ENCODE measurements around the gene NUP210L. TPM values are rescaled to one million over a fixed set of nuclear protein-coding genes. Genes with fewer than 3 reads are reported as not detected.

Gene NUP210L
- total and polyA plus RNA-seq, 2 of the 13 experiments (the other 11 are each of a cell fraction or from before 2014, with no cell fraction given), result not detected

DNA sequence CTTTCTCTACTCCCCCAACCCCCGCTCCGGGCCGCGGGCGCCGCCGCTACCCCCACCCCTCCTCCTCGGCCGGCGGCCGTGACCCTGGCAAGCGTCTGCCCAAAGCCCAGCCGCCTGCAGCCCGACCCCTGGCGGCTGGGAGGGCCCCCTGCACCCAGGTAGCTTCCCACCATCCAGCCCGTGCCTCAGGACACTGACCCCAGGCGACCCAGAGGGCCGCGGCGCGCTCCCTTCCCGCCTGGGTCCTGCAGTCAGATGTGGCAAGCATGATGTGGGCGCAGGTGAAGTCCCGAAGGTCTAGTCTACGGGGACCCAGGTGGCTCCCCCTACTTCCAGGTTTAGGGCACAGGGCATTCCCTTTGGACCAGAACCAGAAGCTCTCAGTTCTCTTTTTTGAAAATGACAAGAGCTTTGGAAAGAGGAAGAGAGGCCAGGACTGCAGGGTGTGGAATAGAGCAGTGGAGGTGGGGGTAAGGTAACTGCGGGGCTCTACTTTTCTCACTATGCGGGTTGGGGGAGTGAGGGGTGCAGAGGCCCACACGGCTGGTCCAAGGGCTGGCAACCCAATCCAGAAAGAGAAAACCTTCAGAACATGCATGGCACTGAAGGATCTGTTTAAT lies 208.1 kb downstream of the NUP210L start, which contains the start of gene DENND4B (continued):
- TF ChIP-seq MNT (IDR thresholded peaks at IDR 0.05) (no peak), MTA1 (CRISPR knock-in tag; IDR thresholded peaks at IDR 0.05; ENCODE audit: borderline replicate concordance) (peak; percentile 58; the same call in 1 of the 2 replicates), ZSCAN31 (CRISPR knock-in tag; IDR thresholded peaks at IDR 0.05; ENCODE audit: low read depth) (peak; percentile 21; the same call in 1 of the 2 replicates), TCF7L2 (IDR thresholded peaks at IDR 0.05; ENCODE audit: low read depth, low read length) (no peak), ZNF33B (CRISPR knock-in tag; IDR thresholded peaks at IDR 0.05) (no peak), XRCC5 (optimal IDR thresholded peaks at IDR 0.05; ENCODE audit: low read length) (peak; percentile 93), TBX2 (CRISPR knock-in tag; IDR thresholded peaks at IDR 0.05; ENCODE audit: borderline replicate concordance) (peak; percentile 71), ZNF44 (CRISPR knock-in tag; IDR thresholded peaks at IDR 0.05) (no peak), HNF4A (CRISPR knock-in tag; IDR thresholded peaks at IDR 0.05) (peak; percentile 35; the same call in 1 of the 2 replicates), ZNF121 (CRISPR knock-in tag; IDR thresholded peaks at IDR 0.05) (0 out of 2 replicates have a peak, but pooled peaks have one; percentile 38), EP300 (IDR thresholded peaks at IDR 0.05; ENCODE audit: low read depth in 2 of 2, low read length in 2 of 2) (0 out of 4 replicates have a peak, but pooled peaks of 1 of the 2 experiments have one; percentile 31), EP300 (CRISPR knock-in tag; IDR thresholded peaks at IDR 0.05; ENCODE audit: borderline replicate concordance) (no peak), FOXA3 (CRISPR knock-in tag; IDR thresholded peaks at IDR 0.05) (peak; percentile 49), RFXANK (CRISPR knock-in tag; IDR thresholded peaks at IDR 0.05) (no peak), MTERF4 (CRISPR knock-in tag; IDR thresholded peaks at IDR 0.05) (no peak), ZFP36L2 (CRISPR knock-in tag; IDR thresholded peaks at IDR 0.05) (0 out of 2 replicates have a peak, but pooled peaks have one; percentile 54), ZNF883 (CRISPR knock-in tag; IDR thresholded peaks at IDR 0.05; ENCODE audit: not compliant biosample characterization) (no peak), ONECUT2 (CRISPR knock-in tag; IDR thresholded peaks at IDR 0.05) (no peak), TSC22D2 (CRISPR knock-in tag; IDR thresholded peaks at IDR 0.05; ENCODE audit: borderline replicate concordance) (no peak), HDAC2 (CRISPR knock-in tag; IDR thresholded peaks at IDR 0.05) (peak; percentile 51; the same call in 1 of the 2 replicates)
- TF ChIP-seq, protein P1, sequence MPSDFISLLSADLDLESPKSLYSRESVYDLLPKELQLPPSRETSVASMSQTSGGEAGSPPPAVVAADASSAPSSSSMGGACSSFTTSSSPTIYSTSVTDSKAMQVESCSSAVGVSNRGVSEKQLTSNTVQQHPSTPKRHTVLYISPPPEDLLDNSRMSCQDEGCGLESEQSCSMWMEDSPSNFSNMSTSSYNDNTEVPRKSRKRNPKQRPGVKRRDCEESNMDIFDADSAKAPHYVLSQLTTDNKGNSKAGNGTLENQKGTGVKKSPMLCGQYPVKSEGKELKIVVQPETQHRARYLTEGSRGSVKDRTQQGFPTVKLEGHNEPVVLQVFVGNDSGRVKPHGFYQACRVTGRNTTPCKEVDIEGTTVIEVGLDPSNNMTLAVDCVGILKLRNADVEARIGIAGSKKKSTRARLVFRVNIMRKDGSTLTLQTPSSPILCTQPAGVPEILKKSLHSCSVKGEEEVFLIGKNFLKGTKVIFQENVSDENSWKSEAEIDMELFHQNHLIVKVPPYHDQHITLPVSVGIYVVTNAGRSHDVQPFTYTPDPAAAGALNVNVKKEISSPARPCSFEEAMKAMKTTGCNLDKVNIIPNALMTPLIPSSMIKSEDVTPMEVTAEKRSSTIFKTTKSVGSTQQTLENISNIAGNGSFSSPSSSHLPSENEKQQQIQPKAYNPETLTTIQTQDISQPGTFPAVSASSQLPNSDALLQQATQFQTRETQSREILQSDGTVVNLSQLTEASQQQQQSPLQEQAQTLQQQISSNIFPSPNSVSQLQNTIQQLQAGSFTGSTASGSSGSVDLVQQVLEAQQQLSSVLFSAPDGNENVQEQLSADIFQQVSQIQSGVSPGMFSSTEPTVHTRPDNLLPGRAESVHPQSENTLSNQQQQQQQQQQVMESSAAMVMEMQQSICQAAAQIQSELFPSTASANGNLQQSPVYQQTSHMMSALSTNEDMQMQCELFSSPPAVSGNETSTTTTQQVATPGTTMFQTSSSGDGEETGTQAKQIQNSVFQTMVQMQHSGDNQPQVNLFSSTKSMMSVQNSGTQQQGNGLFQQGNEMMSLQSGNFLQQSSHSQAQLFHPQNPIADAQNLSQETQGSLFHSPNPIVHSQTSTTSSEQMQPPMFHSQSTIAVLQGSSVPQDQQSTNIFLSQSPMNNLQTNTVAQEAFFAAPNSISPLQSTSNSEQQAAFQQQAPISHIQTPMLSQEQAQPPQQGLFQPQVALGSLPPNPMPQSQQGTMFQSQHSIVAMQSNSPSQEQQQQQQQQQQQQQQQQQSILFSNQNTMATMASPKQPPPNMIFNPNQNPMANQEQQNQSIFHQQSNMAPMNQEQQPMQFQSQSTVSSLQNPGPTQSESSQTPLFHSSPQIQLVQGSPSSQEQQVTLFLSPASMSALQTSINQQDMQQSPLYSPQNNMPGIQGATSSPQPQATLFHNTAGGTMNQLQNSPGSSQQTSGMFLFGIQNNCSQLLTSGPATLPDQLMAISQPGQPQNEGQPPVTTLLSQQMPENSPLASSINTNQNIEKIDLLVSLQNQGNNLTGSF (CRISPR knock-in tag; IDR thresholded peaks at IDR 0.05), result no peak

All from HepG2 (cell line).